CD14-positive monocyte (primary cell): ENCODE results near the gene LGALS3BP. TPM values are rescaled to one million over a fixed set of nuclear protein-coding genes. Genes with fewer than 3 reads are reported as not detected.

Experiments used
- DNase-seq, 3 donors: peaks; one replicate each; pipeline ENCODE4 v3.0.0-alpha.2; 2011 to 2022
- H2AFZ ChIP-seq: 2 replicates; pipeline ENCODE4 v1.6.0; 2012; ENCODE audit warnings: mild to moderate bottlenecking, low read depth, low read length, inconsistent platforms; ENCODE audit not compliant: insufficient read depth, poor library complexity, severe bottlenecking
- H3K27ac ChIP-seq, 2 donors: 1 replicate in 1 of 2; 2 replicates in 1 of 2; pipeline ENCODE4 v1.5.1; 2012 to 2013; ENCODE audit warnings: low read length in 2 of 2, control low read depth in 1 of 2, inconsistent platforms in 1 of 2, low read depth in 1 of 2, mild to moderate bottlenecking in 1 of 2
- H3K27me3 ChIP-seq, 2 donors: one replicate each; pipeline versions ENCODE4 v1.6.0 to v1.6.1; 2011 to 2013; ENCODE audit warnings: low read length in 2 of 2; ENCODE audit not compliant: control insufficient read depth in 2 of 2, insufficient read depth in 2 of 2
- H3K36me3 ChIP-seq, 2 donors: replicated peaks in 1 of 2; 1 replicate in 1 of 2; 2 replicates in 1 of 2; pipeline versions ENCODE4 v1.5.1 to v1.6.1; 2012 to 2013; ENCODE audit warnings: low read length in 2 of 2, control low read depth in 1 of 2, inconsistent platforms in 1 of 2, mild to moderate bottlenecking in 1 of 2; ENCODE audit not compliant: insufficient read depth in 2 of 2, control insufficient read depth in 1 of 2
- H3K4me1 ChIP-seq, 2 donors: 1 replicate in 1 of 2; 2 replicates in 1 of 2; pipeline versions ENCODE4 v1.5.1 to v1.6.1; 2012 to 2013; ENCODE audit warnings: low read length in 2 of 2, control low read depth in 1 of 2, inconsistent platforms in 1 of 2, mild to moderate bottlenecking in 1 of 2, moderate library complexity in 1 of 2; ENCODE audit not compliant: insufficient read depth in 2 of 2, control insufficient read depth in 1 of 2
- H3K4me2 ChIP-seq: replicated peaks from 2 replicates; pipeline ENCODE3; 2012; ENCODE audit warnings: low read length, moderate library complexity, mild to moderate bottlenecking; ENCODE audit not compliant: poor library complexity, severe bottlenecking; ENCODE audit errors: extremely low read depth
- H3K4me3 ChIP-seq, 3 experiments: fragments of 200-600 bp in 1 of 3; sonication (generic) in 1 of 3; replicated peaks in 1 of 3; 1 replicate in 2 of 3; 2 replicates in 1 of 3; pipeline ENCODE4 v1.5.1; 2011 to 2013; ENCODE audit warnings: low read length in 3 of 3, mild to moderate bottlenecking in 3 of 3, control low read depth in 2 of 3, low read depth in 2 of 3, inconsistent platforms in 1 of 3, moderate library complexity in 1 of 3
- H3K79me2 ChIP-seq: 2 replicates; pipeline ENCODE4 v1.6.0; 2012; ENCODE audit warnings: mild to moderate bottlenecking, control low read depth, inconsistent platforms, low read length, moderate library complexity; ENCODE audit not compliant: insufficient read depth
- H3K9ac ChIP-seq: 2 replicates; pipeline ENCODE4 v1.6.0; 2017; ENCODE audit warnings: low read length, mild to moderate bottlenecking; ENCODE audit not compliant: insufficient read depth, poor library complexity, severe bottlenecking
- H3K9me3 ChIP-seq, 2 donors: replicated peaks in 1 of 2; 1 replicate in 1 of 2; 2 replicates in 1 of 2; pipeline versions ENCODE4 v1.5.1 to v1.6.1; 2012 to 2013; ENCODE audit warnings: low read length in 2 of 2, control low read depth in 1 of 2; ENCODE audit not compliant: control insufficient read depth in 1 of 2, insufficient read depth in 1 of 2
- H4K20me1 ChIP-seq: 2 replicates; pipeline ENCODE4 v1.6.0; 2012; ENCODE audit warnings: mild to moderate bottlenecking, low read length, control low read depth, moderate library complexity; ENCODE audit not compliant: insufficient read depth
- H3K27ac Mint-ChIP-seq, 7 donors: one replicate each; pipeline ENCODE4 v1.8.0; 2020; ENCODE audit warnings: mild to moderate bottlenecking in 7 of 7, mixed read lengths in 7 of 7, moderate library complexity in 6 of 7, inconsistent platforms in 2 of 7
- H3K27me3 Mint-ChIP-seq, 3 donors: one replicate each; pipeline ENCODE4 v1.8.0; 2021 to 2022; ENCODE audit warnings: low read depth in 3 of 3, mild to moderate bottlenecking in 3 of 3, mixed read lengths in 3 of 3, moderate library complexity in 3 of 3, inconsistent platforms in 1 of 3
- H3K36me3 Mint-ChIP-seq, 2 donors: one replicate each; pipeline ENCODE4 v1.8.0; 2020; ENCODE audit warnings: mixed read lengths in 2 of 2, inconsistent platforms in 1 of 2, mild to moderate bottlenecking in 1 of 2
- H3K4me1 Mint-ChIP-seq: one replicate; pipeline ENCODE4 v1.8.0; 2020; ENCODE audit warnings: mild to moderate bottlenecking, mixed read lengths
- H3K4me3 Mint-ChIP-seq, 2 donors: one replicate each; pipeline ENCODE4 v1.8.0; 2020; ENCODE audit warnings: mild to moderate bottlenecking in 2 of 2, mixed read lengths in 2 of 2, moderate library complexity in 1 of 2
- H3K9me3 Mint-ChIP-seq, 7 donors: one replicate each; pipeline ENCODE4 v1.8.0; 2020 to 2022; ENCODE audit warnings: mixed read lengths in 7 of 7, mild to moderate bottlenecking in 6 of 7, moderate library complexity in 6 of 7, inconsistent platforms in 2 of 7
- WGBS: methylation state at CpG from one replicate; pipeline ENCODE4 v1.1.5; 2013; ENCODE audit warnings: missing lambda C conversion rate; ENCODE audit not compliant: insufficient coverage; 5-methylcytosine and 5-hydroxymethylcytosine counted together
- intact Hi-C, 2 donors: fragments of 100-400 bp; cut with micrococcal nuclease; formaldehyde crosslinking; loops; one replicate each; pipeline versions ENCODE4 v1.15.0 to v1.15.1; 2023
- polyA plus RNA-seq, 3 donors: library from polyadenylated mRNA; depleted of rRNA in 1 of 3; unstranded in 2 of 3; stranded (reverse) in 1 of 3; fragments of 300-500 nt in 2 of 3; fragments of >200 nt in 1 of 3; fragmentation: Illumina TruSeq in 2 of 3; gene quantifications; 1 replicate in 2 of 3; 2 replicates in 1 of 3; pipeline ENCODE4 v1.2.3, GENCODE V29; 2012 to 2021
- TF ChIP-seq, protein P1 (sequence below): fragments of 200-600 bp; IDR thresholded peaks from one replicate; pipeline ENCODE4 v1.8.0; 2022; ENCODE audit warnings: antibody characterized with exemption, mild to moderate bottlenecking

LGALS3BP gene
- polyA plus RNA-seq, 3 donors, result 11.4 to 12.0 (median 11.7) TPM

GRCh38 chr17:78997231-78997741 lies 17.6 kb upstream of the LGALS3BP start:
- H3K4me2 ChIP-seq, result no peak overlapping the region
- WGBS, result 95% methylated on average over 17 of the region's 27 CpGs
- no peak overlapping the region for H2AFZ ChIP-seq
- Mint-ChIP-seq H3K27me3 (peaks cover 0 to 2% (median 1%) of the 10 kb centered on the region in 3 donors), H3K36me3 (peaks cover 56 to 98% of the 10 kb centered on the region in 2 donors), H3K4me1 (peaks cover 1% of the 10 kb centered on the region), H3K4me3 (no peak overlapping the region), H3K9me3 (peaks cover 0 to 2% (median 0%) of the 10 kb centered on the region in 7 donors), H3K27ac (no peak overlapping the region)
- no peaks in the 10 kb centered on the region for H3K4me1 ChIP-seq
- TF ChIP-seq, protein P1, sequence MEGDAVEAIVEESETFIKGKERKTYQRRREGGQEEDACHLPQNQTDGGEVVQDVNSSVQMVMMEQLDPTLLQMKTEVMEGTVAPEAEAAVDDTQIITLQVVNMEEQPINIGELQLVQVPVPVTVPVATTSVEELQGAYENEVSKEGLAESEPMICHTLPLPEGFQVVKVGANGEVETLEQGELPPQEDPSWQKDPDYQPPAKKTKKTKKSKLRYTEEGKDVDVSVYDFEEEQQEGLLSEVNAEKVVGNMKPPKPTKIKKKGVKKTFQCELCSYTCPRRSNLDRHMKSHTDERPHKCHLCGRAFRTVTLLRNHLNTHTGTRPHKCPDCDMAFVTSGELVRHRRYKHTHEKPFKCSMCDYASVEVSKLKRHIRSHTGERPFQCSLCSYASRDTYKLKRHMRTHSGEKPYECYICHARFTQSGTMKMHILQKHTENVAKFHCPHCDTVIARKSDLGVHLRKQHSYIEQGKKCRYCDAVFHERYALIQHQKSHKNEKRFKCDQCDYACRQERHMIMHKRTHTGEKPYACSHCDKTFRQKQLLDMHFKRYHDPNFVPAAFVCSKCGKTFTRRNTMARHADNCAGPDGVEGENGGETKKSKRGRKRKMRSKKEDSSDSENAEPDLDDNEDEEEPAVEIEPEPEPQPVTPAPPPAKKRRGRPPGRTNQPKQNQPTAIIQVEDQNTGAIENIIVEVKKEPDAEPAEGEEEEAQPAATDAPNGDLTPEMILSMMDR, result no peak
- peaks cover 62% of the 10 kb centered on the region for H3K79me2 ChIP-seq
- peaks cover 98% of the 10 kb centered on the region for H4K20me1 ChIP-seq
- no peak for DNase-seq
- H3K27ac ChIP-seq, result no peak overlapping the region
- no peak overlapping the region for H3K4me3 ChIP-seq
- H3K36me3 ChIP-seq, result peaks cover 71 to 100% of the 10 kb centered on the region in 2 donors
- no peaks in the 10 kb centered on the region for H3K9me3 ChIP-seq
- H3K27me3 ChIP-seq, result no peaks in the 10 kb centered on the region
- intact Hi-C loops, result no loop called here
- no peak overlapping the region for H3K9ac ChIP-seq

- peaks cover 60% of the 10 kb centered on the region for H3K79me2 ChIP-seq
- Mint-ChIP-seq H3K36me3 (peaks cover 56 to 98% of the 10 kb centered on the region in 2 donors), H3K27ac (peak overlapping the region in 1 of 7 donors; percentile 20), H3K4me3 (no peak overlapping the region), H3K9me3 (peaks cover 0 to 2% (median 0%) of the 10 kb centered on the region in 7 donors), H3K4me1 (peaks cover 1% of the 10 kb centered on the region), H3K27me3 (peaks cover 0 to 2% (median 1%) of the 10 kb centered on the region in 3 donors)
- intact Hi-C loops, result no loop called here
- H3K9me3 ChIP-seq, result no peaks in the 10 kb centered on the region
- TF ChIP-seq, protein P1, result no peak
- H3K27ac ChIP-seq, result no peak overlapping the region
- no peak for DNase-seq
- no peak overlapping the region for H2AFZ ChIP-seq
- no peak overlapping the region for H3K9ac ChIP-seq
- H4K20me1 ChIP-seq, result peaks cover 98% of the 10 kb centered on the region
- WGBS, result over 99% methylated on average over 14 of the region's 16 CpGs
- no peaks in the 10 kb centered on the region for H3K4me1 ChIP-seq
- no peaks in the 10 kb centered on the region for H3K27me3 ChIP-seq
- H3K36me3 ChIP-seq, result peaks cover 75 to 100% of the 10 kb centered on the region in 2 donors
- H3K4me3 ChIP-seq, result no peak overlapping the region
- no peak overlapping the region for H3K4me2 ChIP-seq
Measured at GRCh38 chr17:78996781-78997201, 17.1 kb upstream of the LGALS3BP start.
